GM08714 (cell line): ENCODE measurements around the gene ROR2.

Experiments
- H3K4me3 ChIP-seq: fragments of 200-500 bp; sonication (Bioruptor generic); 2 replicates; pipeline ENCODE4 v1.5.1; 2014; ENCODE audit warnings: mild to moderate bottlenecking, low read length, inconsistent platforms
- ZNF274 ChIP-seq: IDR thresholded peaks from 2 replicates; pipeline ENCODE4 v1.6.1; 2012; ENCODE audit warnings: mild to moderate bottlenecking, low read depth, low read length

The ROR2 gene

DNA sequence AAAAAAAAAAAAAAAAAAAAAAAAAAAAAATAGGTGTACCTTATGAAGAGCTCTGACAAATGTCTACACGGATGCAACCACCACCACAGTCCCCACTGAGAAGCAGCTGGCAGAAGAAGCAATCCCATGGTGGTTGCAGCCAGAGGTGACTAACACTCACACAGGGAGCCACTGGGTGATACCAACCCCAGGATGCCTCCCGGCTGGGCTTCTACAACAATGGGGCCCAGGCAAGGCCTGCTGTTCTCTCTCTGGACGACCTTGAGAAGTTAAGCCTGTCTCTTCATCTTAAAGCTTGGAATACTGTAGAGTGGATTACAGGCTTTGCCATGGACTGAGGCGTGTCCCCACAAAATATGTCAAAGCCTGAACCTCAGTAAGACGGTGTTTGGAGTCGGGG is 104.1 kb downstream of the ROR2 start:
- TF ChIP-seq ZNF274 = no peak
- no peak overlapping the region for H3K4me3 ChIP-seq

DNA sequence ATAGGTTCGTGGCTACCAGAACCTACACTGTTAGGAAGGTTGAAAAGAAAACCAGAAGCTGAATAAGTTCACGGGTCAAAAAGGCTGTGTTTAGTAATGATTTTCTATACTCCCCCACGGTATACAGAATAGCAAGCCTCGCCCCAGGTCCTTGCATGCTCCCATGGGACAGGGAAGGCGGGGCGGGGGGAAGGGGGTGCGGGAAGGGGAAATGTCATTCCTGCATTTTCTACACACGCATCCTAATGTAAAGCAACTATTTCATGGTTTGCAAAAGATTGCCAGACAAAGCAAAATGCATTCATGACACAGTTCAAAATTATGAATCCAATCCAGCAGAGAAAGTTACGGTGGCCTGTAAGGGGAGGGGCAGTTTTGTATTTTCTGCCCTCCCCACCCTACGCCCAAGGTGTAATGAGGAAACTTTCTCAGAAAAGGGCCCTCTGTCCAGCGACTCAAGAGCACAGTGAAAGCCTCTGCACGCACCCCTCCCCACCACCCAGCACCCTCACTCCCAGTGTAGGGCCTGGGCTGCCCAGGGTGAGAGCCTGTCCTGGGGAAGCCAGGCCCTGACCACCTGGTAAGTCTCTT is 105.2 kb downstream of the ROR2 start:
- TF ChIP-seq ZNF274 = no peak
- no peak overlapping the region for H3K4me3 ChIP-seq

DNA sequence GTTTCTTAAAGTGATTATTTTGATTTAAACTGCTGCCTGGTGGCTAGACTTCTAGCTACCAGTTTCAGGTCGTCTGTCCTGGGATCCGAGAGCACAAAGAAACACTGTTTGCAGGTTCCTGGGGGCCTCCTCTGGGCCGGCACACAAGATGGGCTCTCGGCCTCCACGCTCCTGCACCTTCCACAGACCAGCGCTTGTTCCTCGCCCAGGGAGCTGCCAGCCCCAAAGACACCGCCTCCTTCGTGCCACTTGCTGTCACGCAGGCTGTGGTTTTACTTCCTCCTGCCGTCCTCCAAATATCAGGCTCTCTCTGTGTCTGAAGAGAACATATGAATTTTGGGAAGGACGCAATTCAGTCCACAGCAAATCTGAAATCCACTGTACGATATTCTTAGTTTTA is 105.8 kb downstream of the ROR2 start:
- no peak overlapping the region for H3K4me3 ChIP-seq
- TF ChIP-seq ZNF274 = no peak

DNA sequence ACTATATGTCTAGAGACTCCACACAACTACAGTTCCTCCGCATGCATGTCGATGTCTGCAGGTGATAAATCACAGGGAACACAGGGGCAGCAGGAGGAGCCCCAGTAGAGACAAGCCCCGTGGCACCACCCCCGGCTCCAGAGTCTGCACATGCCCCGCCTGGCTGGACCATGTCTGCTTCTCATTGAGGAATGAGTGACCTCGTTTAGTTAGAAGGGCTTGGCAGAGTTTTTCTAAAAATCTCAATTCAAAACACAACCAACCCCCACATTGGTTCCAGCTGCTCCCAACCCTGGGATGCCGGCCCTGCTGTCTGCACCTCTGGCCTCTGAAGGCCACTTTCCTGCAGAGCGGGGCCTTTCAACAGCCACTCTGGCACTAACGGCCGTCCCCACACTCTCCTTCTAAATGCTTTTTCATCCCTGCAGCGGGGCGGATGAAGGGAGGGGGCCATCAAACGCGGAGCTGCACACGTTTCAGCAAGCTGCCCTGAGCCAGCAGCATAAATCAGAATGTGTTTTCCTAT is 106.3 kb downstream of the ROR2 start:
- H3K4me3 ChIP-seq = no peak overlapping the region

DNA sequence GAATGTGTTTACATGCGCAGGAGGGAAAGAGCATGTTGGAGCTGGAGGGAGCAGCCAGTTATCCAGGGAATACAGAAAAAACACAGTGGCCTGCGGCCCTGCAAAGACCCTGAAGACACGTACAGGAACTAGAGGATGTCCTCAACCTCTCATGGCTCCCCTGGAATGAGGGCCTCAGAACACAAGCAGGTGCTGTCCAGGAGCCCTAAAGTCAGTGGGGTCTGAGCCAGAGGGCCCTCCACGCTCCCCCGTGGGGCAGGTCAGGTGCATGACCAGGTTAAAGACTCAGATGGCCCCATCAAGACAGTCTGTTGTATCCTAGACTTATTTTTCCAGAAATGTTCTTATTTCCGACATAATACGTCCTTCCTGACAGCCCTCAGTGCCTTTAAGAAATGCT is 106.9 kb downstream of the ROR2 start:
- TF ChIP-seq ZNF274 = no peak
- no peak overlapping the region for H3K4me3 ChIP-seq

More for the DNA sequence above, 106.3 kb downstream of the ROR2 start:
- TF ChIP-seq ZNF274 = no peak

DNA sequence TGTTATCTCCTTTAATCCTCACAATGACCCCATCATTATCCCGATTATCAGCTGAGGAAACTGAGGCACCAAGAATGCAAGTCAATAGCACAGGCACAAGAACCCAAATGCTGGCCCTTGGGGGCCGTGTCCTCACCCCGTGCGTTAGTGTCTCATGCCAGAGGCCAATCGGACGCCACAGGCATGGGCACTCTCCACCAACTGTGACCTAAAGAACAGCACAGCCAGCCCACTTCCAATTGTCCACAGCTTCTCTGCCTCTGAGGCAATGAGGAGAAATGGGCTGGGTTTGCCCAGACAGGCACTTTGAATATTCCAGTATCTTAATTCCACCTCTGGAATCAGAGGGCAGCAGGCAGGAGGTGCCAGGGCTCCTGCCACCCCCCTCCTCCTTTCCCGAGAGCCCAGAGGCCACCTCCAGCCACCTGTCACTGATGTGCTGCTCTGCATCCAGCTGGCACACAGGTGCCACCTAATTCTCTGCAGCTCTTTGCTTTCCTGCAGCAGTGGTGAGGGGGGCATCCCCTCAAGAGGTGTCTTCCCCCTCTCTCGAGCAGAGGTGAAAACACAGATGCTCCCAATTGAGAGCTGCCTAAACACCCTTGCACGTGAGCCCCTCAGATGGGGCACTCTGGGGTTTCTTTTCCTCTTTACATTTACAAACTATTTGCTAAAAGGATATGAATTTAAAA is 107.5 kb downstream of the ROR2 start:
- TF ChIP-seq ZNF274 = no peak
- H3K4me3 ChIP-seq = no peak overlapping the region

DNA sequence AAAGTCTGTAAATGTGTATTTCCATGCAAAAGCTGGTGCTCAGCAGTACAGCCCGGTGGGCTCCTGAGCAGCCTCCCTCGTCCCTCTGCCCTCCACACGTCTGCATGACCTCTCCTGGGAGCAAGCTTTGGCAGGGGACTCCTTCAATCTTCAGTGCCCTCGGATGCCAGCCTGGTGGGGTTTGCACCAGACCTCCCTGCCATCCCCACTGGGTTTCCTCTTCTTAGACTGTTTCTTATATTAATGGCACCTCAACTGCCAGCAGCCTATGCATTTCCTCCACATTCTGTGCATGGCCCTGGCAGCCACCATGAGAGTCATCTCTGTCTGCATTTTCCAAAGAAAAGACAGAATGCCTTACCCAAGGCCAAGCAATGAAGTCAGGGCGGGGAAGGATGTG is 108.4 kb downstream of the ROR2 start:
- H3K4me3 ChIP-seq = no peak overlapping the region
- TF ChIP-seq ZNF274 = no peak

DNA sequence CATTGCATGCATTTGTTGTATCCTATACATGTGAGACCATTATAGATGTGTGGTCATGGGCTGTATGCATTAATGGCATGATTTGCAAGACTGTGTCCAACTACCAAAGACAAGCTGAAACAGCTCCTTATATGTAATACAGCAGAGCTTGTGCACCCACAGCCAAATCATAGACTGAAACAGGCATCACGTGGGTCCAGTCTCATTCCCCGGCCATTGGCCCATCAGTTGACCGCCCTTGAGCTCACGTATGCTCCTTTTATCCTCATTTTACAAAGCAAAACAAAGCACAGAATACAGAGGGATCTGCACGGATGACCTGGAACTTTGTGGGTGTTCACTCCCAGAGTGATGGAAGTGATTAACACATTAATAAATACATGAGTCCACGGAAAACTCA is 109.1 kb downstream of the ROR2 start:
- no peak for TF ChIP-seq ZNF274
- H3K4me3 ChIP-seq = no peak overlapping the region

DNA sequence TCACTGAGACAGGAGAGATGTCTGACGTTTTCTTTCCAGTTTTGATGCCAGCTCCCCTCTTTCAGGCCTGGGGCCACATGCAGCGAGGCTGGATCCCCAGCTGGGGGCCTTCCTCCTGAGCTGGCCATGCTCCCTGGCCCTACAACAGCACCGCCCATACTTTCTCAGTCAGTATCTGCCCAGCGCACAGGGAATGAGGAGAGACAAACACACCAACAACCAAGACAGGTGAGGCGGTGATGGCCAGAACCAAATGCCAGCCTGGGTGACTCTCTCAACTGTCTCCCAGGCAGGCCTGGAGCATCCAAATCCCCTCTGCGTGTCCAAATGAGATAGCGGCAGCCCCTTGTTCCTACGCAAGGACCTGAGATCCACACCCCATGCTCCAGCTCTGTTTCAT is 109.6 kb downstream of the ROR2 start:
- TF ChIP-seq ZNF274 = no peak

DNA sequence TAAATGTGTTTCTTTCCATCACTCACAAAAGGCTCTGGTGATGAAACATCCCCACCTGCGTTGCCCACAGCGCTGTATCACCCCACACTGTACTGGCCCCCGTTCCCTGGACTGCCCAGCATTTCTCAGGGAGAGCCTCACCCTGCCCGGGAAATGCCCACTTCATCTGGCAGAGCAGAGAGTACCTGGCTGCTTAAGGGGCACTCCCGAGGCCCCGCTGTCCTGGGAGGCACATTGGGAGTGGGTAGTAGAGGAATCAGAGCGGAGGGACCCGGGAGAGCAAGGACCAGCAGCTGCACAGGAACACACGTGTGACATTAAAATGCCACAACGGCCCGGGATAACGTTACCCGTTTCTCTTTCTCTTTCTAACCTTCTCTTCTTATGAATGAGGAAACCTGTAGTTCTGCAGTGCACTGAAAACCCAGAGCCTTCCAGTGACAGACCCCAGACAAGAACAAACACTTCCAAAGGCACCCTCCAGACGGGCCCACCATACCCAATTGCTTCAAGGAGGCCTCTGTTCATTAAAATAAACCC is 110.0 kb downstream of the ROR2 start:
- no peak for TF ChIP-seq ZNF274
- no peak overlapping the region for H3K4me3 ChIP-seq

More for the DNA sequence above, 109.6 kb downstream of the ROR2 start:
- no peak overlapping the region for H3K4me3 ChIP-seq

DNA sequence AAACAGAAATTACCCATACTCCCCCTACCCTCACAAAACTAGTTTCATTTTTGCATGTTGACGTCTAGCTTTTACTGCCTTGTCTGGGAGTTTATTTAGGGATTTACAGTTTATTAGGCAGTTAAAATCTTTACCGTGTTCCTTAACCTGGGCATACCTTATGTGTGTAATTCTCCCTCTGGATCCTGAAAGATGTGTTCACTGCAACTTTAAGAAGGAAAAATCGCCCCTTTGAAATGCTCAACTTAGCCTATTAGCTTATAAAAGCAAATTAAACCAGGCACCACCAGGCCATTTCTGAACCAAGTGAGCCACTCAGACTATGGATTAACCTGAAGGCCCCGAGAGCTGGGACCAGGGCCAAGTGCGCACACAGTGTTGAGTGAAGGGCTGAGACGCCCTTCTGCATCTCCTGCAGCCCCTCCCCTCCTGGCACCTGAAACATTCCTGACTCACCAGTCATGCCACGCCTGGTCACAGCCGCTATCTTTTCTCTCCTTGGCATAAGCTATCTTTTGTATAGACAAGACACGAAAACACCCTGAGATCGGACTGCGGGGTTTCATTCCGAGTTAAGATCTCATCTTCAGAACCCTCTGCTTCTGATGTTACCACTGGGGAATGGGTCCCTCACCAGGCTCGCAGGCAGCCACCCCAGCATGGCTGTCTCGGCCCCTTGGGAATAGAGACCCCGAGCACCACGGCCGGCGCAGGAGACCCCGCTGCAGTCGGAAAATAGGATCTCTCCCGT is 111.9 kb downstream of the ROR2 start:
- H3K4me3 ChIP-seq = no peak overlapping the region
- no peak for TF ChIP-seq ZNF274

DNA sequence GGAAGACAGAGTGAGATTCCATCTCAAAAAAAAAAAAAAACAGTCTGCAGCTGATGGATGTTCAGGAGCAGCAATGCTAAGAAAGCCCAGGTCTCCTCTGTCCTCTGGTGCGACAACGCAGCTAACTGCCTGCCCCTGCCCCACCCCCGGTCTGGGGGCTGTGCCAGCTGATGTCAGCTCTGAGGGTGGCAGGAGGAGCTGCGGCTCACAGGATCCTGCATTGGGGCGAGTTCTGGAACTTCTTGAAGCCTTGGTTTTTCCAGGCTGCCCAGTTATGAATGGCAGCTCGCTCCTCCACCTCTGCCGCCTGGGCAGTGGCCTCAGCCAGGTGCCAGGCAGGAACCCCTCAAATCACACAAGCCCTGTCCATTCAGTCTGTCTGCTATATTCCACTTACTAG is 113.5 kb downstream of the ROR2 start:
- no peak for TF ChIP-seq ZNF274
- H3K4me3 ChIP-seq = no peak overlapping the region

DNA sequence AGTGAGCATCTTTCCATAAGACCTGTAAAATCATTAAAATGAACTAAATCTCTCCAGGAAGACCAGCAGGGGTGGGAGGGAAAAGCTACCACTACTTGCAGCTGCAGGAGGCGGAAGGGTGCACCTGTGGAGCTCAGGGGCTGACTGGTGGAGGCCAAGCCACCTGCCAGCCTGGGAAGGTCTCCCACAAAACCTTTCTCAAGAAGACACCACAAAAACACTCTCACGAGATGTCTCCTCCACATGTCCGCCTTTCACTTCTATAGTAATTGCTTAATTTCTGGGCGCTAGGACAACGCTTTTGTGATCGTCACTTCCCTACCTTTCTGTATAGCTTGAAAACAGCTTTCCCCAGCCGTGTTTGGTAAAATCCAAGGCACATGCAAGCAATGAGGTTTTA is 114.4 kb downstream of the ROR2 start:
- no peak overlapping the region for H3K4me3 ChIP-seq
- TF ChIP-seq ZNF274 = no peak

DNA sequence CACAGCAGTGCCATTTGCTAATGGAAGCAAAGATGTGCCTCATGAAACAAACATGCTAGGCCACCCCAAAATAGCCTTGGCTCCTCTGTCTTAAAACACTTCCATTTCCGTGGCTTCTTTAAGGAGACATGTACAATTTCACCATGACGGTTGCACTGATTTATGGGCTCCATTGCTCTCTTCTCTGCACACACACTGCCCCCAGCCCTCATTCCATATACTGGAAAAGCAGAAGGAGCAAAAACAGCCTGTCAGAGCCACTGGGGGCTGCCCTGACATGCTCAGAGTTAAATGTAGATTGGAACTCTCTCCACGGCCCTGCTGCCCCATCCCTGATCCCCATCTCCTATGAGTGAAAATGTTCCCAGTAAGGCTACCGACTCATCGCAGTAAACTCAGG is 114.8 kb downstream of the ROR2 start:
- no peak for TF ChIP-seq ZNF274
- H3K4me3 ChIP-seq = no peak overlapping the region

DNA sequence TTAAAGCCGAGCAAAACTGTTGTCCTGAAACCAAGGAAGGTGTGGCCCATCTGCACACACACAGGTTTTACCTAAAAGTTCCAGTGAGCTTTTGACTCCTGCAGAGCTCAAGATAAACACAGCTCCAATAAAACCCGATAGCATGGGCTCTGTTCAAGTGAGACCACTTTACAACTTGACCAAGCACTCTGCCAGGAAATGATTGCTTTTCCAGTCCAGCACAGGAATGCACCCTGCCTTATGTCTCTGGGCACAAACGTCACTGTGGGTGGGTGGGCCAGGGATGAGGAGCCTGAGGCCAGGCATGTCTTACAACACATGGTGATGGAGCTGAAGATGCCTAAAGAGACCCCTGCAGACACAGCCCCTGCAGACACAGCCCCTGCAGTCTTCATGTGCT is 115.3 kb downstream of the ROR2 start:
- H3K4me3 ChIP-seq = no peak overlapping the region
- TF ChIP-seq ZNF274 = no peak
